GM12878 (cell line): ENCODE results near the gene TMEM121B. TPM values are rescaled to one million over a fixed set of nuclear protein-coding genes. Genes with fewer than 3 reads are reported as not detected.

Experiments
- ATAC-seq: fragments of 200-7000 bp; cut with Tn5 transposase; 3 replicates; pipeline ENCODE4 v1.9.1; 2020; ENCODE audit warnings: mild to moderate bottlenecking, moderate library complexity
- BruUV-seq: library from RNA; stranded (reverse); fragments of 400-500 nt; replicated peaks from 2 replicates; lab custom pipeline; 2021; lab: Mats Ljungman, UMichigan
- CTCF ChIA-PET: fragments of 300-600 bp; sonication (Branson Sonifier 250); formaldehyde crosslinking; extraction: SDS; loops from one replicate; lab custom pipeline; 2021; ENCODE audit warnings: inconsistent platforms; lab: Yijun Ruan, JAX
- POLR2A ChIA-PET: fragments of 350-600 bp; formaldehyde crosslinking; extraction: SDS; loops from one replicate; lab custom pipeline; 2021; ENCODE audit warnings: inconsistent platforms; lab: Charles Lee
- RAD21 ChIA-PET: fragments of 300-600 bp; sonication (Branson Sonifier 250); formaldehyde crosslinking; loops from one replicate; lab custom pipeline; 2023; ENCODE audit warnings: antibody characterized with exemption; ENCODE audit not compliant: unreplicated experiment; lab: Charles Lee
- SMC1A ChIA-PET: fragments of 300-600 bp; sonication (Branson Sonifier 250); formaldehyde crosslinking; loops from one replicate; lab custom pipeline; 2023; ENCODE audit not compliant: unreplicated experiment, uncharacterized antibody; lab: Charles Lee
- DNase-seq: peaks from one replicate; pipeline ENCODE4 v3.0.0-alpha.2; 2011; ENCODE audit warnings: low read depth, low spot score
- FAIRE-seq: peaks from 3 replicates; lab custom pipeline; 2011; peaks lifted over from hg19 to GRCh38; lab: Jason Lieb, UNC
- H2AFZ ChIP-seq: 2 replicates; pipeline ENCODE4 v1.6.0; 2011; ENCODE audit warnings: low read depth, low read length, control low read depth; ENCODE audit not compliant: control insufficient read depth
- H3K27ac ChIP-seq: 2 replicates; pipeline ENCODE4 v1.5.1; 2011; ENCODE audit warnings: control low read depth; ENCODE audit not compliant: control insufficient read depth, insufficient read depth
- H3K27me3 ChIP-seq, 2 experiments: replicated peaks in 1 of 2; 2 replicates each; pipeline versions ENCODE4 v1.6.0 to v1.6.1; 2011; ENCODE audit warnings: low read length in 1 of 2; ENCODE audit not compliant: control insufficient read depth in 2 of 2, insufficient read depth in 2 of 2
- H3K36me3 ChIP-seq, 2 experiments: 2 replicates each; pipeline ENCODE4 v1.5.1; 2011; ENCODE audit warnings: low read length in 1 of 2; ENCODE audit not compliant: control insufficient read depth in 2 of 2, insufficient read depth in 2 of 2
- H3K4me1 ChIP-seq: 2 replicates; pipeline ENCODE4 v1.6.1; 2011; ENCODE audit warnings: mild to moderate bottlenecking, low read length, moderate library complexity, mixed read lengths; ENCODE audit not compliant: control insufficient read depth, insufficient read depth
- H3K4me2 ChIP-seq: 2 replicates; pipeline ENCODE4 v1.6.0; 2011; ENCODE audit warnings: control low read depth; ENCODE audit not compliant: control insufficient read depth, insufficient read depth
- H3K4me3 ChIP-seq: fragments of 200-600 bp; sonication (generic); 2 replicates; pipeline ENCODE4 v1.5.1; 2016
- H3K79me2 ChIP-seq: 2 replicates; pipeline ENCODE4 v1.6.0; 2011; ENCODE audit warnings: low read length; ENCODE audit not compliant: control insufficient read depth, insufficient read depth
- H3K9ac ChIP-seq: 2 replicates; pipeline ENCODE4 v1.8.0; 2011; ENCODE audit warnings: low read length, control low read depth, mixed read lengths; ENCODE audit not compliant: control insufficient read depth, insufficient read depth
- H3K9me3 ChIP-seq: replicated peaks from 3 replicates; pipeline ENCODE4 v1.5.1; 2011; ENCODE audit warnings: mild to moderate bottlenecking, low read length; ENCODE audit not compliant: control insufficient read depth, insufficient read depth
- H4K20me1 ChIP-seq: 2 replicates; pipeline ENCODE4 v1.6.0; 2011; ENCODE audit not compliant: control insufficient read depth, insufficient read depth
- CBX5 ChIP-seq: sonication (generic); IDR thresholded peaks from 2 replicates; pipeline ENCODE4 v1.6.1; 2016; ENCODE audit warnings: low read depth, moderate library complexity, mild to moderate bottlenecking, inconsistent platforms
- EP300 ChIP-seq, 2 experiments: fragments of 150-350 bp in 1 of 2; IDR thresholded peaks; 2 replicates each; pipeline ENCODE4 v1.6.1; 2011 to 2012; ENCODE audit warnings: low read depth in 2 of 2, low read length in 2 of 2, borderline replicate concordance in 1 of 2, improper control_type of control experiment in 1 of 2, inconsistent platforms in 1 of 2; ENCODE audit not compliant: control insufficient read depth in 1 of 2
- FOXK2 ChIP-seq: fragments of 450-650 bp; IDR thresholded peaks from 2 replicates; pipeline ENCODE4 v1.6.1; 2017; ENCODE audit warnings: mild to moderate bottlenecking, moderate library complexity
- IKZF1 ChIP-seq: fragments of 450-650 bp; conservative IDR thresholded peaks from 2 replicates; pipeline ENCODE4 v1.6.1; 2017; ENCODE audit warnings: antibody characterized with exemption, mild to moderate bottlenecking
- NRF1 ChIP-seq: conservative IDR thresholded peaks from 2 replicates; pipeline ENCODE4 v1.6.1; 2011; ENCODE audit warnings: mild to moderate bottlenecking, low read depth, low read length, improper control_type of control experiment
- ZNF687 ChIP-seq: fragments of 450-650 bp; IDR thresholded peaks from 2 replicates; pipeline ENCODE4 v1.6.1; 2017; ENCODE audit warnings: mild to moderate bottlenecking, moderate library complexity
- ZSCAN29 ChIP-seq: fragments of 450-650 bp; IDR thresholded peaks from 2 replicates; pipeline ENCODE4 v1.6.1; 2017; ENCODE audit warnings: mild to moderate bottlenecking, moderate library complexity
- WGBS: methylation state at CpG from one replicate; pipeline ENCODE4 v1.1.6; 2016; ENCODE audit warnings: low lambda C conversion rate; ENCODE audit not compliant: insufficient replicate concordance, insufficient coverage; ENCODE audit errors: missing lambda C conversion rate; 5-methylcytosine and 5-hydroxymethylcytosine counted together
- in situ Hi-C: fragments of 300-500 bp; cut with MboI; formaldehyde crosslinking; loops from 9 replicates; pipeline ENCODE4 v1.14.3; 2018; ENCODE audit warnings: mixed read lengths
- intact Hi-C: fragments of 100-400 bp; cut with micrococcal nuclease; formaldehyde crosslinking; loops from one replicate; pipeline ENCODE4 v1.14.2; 2022; ENCODE audit not compliant: unreplicated experiment
- polyA plus RNA-seq, 11 experiments: library from polyadenylated mRNA; depleted of rRNA in 4 of 11; unstranded in 6 of 11; stranded (reverse) in 5 of 11; fragments of >200 nt; fragmentation: Nextera tagmentation in 4 of 11; fragmentation: Illumina TruSeq in 1 of 11; extraction: Ambion mirVana in 4 of 11; extraction: Trizol in 1 of 11; gene quantifications; 1 replicate in 1 of 11; 2 replicates in 10 of 11; pipeline versions ENCODE4 v1.2.1 to v1.2.3, GENCODE V29; 2011 to 2016; ENCODE audit warnings: inconsistent platforms in 2 of 11, missing spikeins in 2 of 11, low read depth in 1 of 11
- total RNA-seq, 4 experiments: library from RNA; depleted of rRNA in 3 of 4; stranded (reverse); fragments of >200 nt in 3 of 4; fragmentation: Illumina TruSeq in 1 of 4; extraction: Trizol in 1 of 4; gene quantifications; 2 replicates each; pipeline versions ENCODE4 v1.2.1 to v1.2.3, GENCODE V29; 2013 to 2021
- TF ChIP-seq, protein P1 (sequence below), 3 experiments: IDR thresholded peaks in 2 of 3; conservative IDR thresholded peaks in 1 of 3; 2 replicates each; pipeline ENCODE4 v1.5.1; 2011; ENCODE audit warnings: low read depth in 3 of 3, low read length in 3 of 3, mild to moderate bottlenecking in 3 of 3, control low read depth in 2 of 3, moderate library complexity in 2 of 3, inconsistent platforms in 1 of 3, mixed read lengths in 1 of 3; ENCODE audit not compliant: control insufficient read depth in 2 of 3, insufficient read depth in 1 of 3; ENCODE audit errors: extremely low read depth in 1 of 3

Gene TMEM121B
- total and polyA plus RNA-seq, 10 of the 15 experiments (the other 5 are each of a cell fraction or from before 2014, with no cell fraction given): 0.02 to 0.10 (median 0.06) TPM; not detected in 5

DNA sequence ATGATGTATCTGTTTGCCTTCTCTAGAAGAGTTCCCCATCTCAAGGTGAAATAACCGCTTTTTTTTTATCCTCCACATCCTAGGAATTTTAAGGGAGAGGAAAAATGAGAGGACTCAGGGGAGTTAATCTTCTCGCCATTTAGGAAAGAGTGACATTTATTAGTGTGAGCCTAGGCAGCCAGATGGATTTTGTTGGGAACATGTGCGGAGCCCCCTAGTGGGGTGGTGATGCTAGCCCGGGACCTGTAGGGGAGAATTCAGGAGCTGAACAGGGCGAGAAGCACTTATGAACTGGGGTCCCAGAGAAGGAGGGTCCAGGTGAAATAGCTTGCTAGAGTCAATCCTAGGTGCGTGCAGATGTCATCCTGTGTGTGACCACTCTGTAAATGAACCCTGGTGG, 25.6 kb downstream of the TMEM121B start:
- no TSS peak for BruUV-seq
- in situ Hi-C loops: no loop called here
- no peak for FAIRE-seq
- intact Hi-C loops: no loop called here
- H3K4me1 ChIP-seq: peaks cover 19% of the 10 kb centered on the region
- H3K27me3 ChIP-seq: no peaks in the 10 kb centered on the region
- no peak for DNase-seq
- over 99% methylated on average over 6 of the region's 6 CpGs for WGBS
- H3K27ac ChIP-seq: no peak overlapping the region
- ChIA-PET SMC1A (interaction anchor here (1.4 to 2.1 kb wide), 3 partner anchors 21 to 179 kb away, joined by 5 to 6 read pairs (median 5); no protein-coding TSS in a partner anchor), RAD21 (no interaction called here), CTCF (interaction anchor here (0.6 to 3.5 kb wide), 5 partner anchors 20 to 689 kb away, joined by 3 to 10 read pairs (median 3); no protein-coding TSS in a partner anchor)
- peaks cover 6% of the 10 kb centered on the region for H4K20me1 ChIP-seq
- H3K4me3 ChIP-seq: no peak overlapping the region
- H3K9ac ChIP-seq: no peak overlapping the region
- no peaks in the 10 kb centered on the region; the same call in 1 of the 2 replicates for H3K79me2 ChIP-seq
- H2AFZ ChIP-seq: no peak overlapping the region
- no peaks in the 10 kb centered on the region for H3K9me3 ChIP-seq
- no peak for TF ChIP-seq CBX5
- TF ChIP-seq, protein P1, sequence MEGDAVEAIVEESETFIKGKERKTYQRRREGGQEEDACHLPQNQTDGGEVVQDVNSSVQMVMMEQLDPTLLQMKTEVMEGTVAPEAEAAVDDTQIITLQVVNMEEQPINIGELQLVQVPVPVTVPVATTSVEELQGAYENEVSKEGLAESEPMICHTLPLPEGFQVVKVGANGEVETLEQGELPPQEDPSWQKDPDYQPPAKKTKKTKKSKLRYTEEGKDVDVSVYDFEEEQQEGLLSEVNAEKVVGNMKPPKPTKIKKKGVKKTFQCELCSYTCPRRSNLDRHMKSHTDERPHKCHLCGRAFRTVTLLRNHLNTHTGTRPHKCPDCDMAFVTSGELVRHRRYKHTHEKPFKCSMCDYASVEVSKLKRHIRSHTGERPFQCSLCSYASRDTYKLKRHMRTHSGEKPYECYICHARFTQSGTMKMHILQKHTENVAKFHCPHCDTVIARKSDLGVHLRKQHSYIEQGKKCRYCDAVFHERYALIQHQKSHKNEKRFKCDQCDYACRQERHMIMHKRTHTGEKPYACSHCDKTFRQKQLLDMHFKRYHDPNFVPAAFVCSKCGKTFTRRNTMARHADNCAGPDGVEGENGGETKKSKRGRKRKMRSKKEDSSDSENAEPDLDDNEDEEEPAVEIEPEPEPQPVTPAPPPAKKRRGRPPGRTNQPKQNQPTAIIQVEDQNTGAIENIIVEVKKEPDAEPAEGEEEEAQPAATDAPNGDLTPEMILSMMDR (IDR thresholded peaks at IDR 0.05 in 2 of 3, conservative IDR thresholded peaks at IDR 0.05 in 1 of 3; ENCODE audit: control insufficient read depth in 2 of 3, extremely low read depth in 1 of 3, insufficient read depth in 1 of 3, low read depth in 3 of 3, low read length in 3 of 3): peak in 2 of 3 experiments; percentile 22 to 25; a peak in 2 of 6 replicates
- TF ChIP-seq, all 136 proteins: peak for 1
- Histone ChIP-seq H3K4me2 (no peak overlapping the region), H3K36me3 (peaks cover 10 to 17% of the 10 kb centered on the region in 2 experiments; a peak in 3 of 4 replicates)
- no peak for ATAC-seq
- POLR2A ChIA-PET: no interaction called here

DNA sequence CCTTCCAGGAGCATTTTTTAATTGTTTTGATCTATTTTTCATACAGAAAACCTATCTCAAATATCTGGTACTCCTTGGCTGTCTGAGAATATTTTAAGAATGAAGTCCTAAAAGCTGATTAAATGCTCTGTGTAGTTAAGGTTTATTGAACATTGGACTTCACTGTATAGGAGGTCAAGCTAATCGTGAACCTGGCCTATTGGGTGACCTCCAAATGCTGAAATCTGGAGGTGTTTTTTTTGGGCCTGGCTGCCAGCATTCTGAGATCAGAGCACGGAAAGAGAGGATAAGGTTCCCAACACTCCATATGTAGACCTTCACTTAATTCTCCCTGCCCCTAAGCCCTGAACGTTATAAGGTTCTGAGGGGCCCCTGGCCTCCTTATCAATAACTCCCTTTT, 28.1 kb downstream of the TMEM121B start:
- H3K27ac ChIP-seq: no peak overlapping the region
- TF ChIP-seq IKZF1 (no peak), ZNF687 (no peak), ZSCAN29 (no peak), NRF1 (no peak), EP300 (IDR thresholded peaks at IDR 0.05; ENCODE audit: borderline replicate concordance in 1 of 2, control insufficient read depth in 1 of 2, low read depth in 2 of 2, low read length in 2 of 2) (no peak), FOXK2 (no peak)
- peaks cover 6% of the 10 kb centered on the region for H4K20me1 ChIP-seq
- ATAC-seq (no peak), DNase-seq (no peak), FAIRE-seq (no peak)
- H3K27me3 ChIP-seq: no peaks in the 10 kb centered on the region
- no peak overlapping the region for H3K4me3 ChIP-seq
- no peak overlapping the region for H2AFZ ChIP-seq
- POLR2A ChIA-PET: interaction anchor here (0.6 kb wide), 1 partner anchor 707 kb away, joined by 3 read pairs; no protein-coding TSS in a partner anchor
- H3K9ac ChIP-seq: no peak overlapping the region
- peaks cover 0 to 6% of the 10 kb centered on the region in 2 experiments; a peak in 3 of 4 replicates for H3K36me3 ChIP-seq
- no TSS peak for BruUV-seq
- no peaks in the 10 kb centered on the region; the same call in 1 of the 2 replicates for H3K79me2 ChIP-seq
- no peaks in the 10 kb centered on the region for H3K9me3 ChIP-seq
- intact Hi-C loops: no loop called here
- SMC1A ChIA-PET: interaction anchor here (1.1 kb wide), 1 partner anchor 18 kb away, joined by 3 read pairs; no protein-coding TSS in a partner anchor
- RAD21 ChIA-PET: no interaction called here
- H3K4me2 ChIP-seq: no peak overlapping the region
- in situ Hi-C loops: loop anchor here (5.0 kb wide), 1 partner anchor 59 kb away; no protein-coding TSS in a partner anchor
- H3K4me1 ChIP-seq: peaks cover 11% of the 10 kb centered on the region
- CTCF ChIA-PET: interaction anchor here (1.0 to 3.5 kb wide), 2 partner anchors 19 to 79 kb away, joined by 3 to 10 read pairs; no protein-coding TSS in a partner anchor
- 85% methylated on average over 3 of the region's 3 CpGs for WGBS
